K562 (cell line): ENCODE results near the gene RBM15. TPM values are rescaled to one million over a fixed set of nuclear protein-coding genes. Genes with fewer than 3 reads are reported as not detected.

Source experiments
- CTCFL ChIP-seq: IDR thresholded peaks from 2 replicates; pipeline ENCODE4 v1.6.1; 2011; ENCODE audit warnings: borderline replicate concordance, low read depth, mild to moderate bottlenecking, moderate library complexity, low read length; ENCODE audit not compliant: insufficient read depth, poor library complexity, severe bottlenecking
- FOXP4 ChIP-seq: sonication (generic); formaldehyde crosslinking; IDR thresholded peaks from 2 replicates; pipeline ENCODE4 v1.8.0; 2022; ENCODE audit warnings: mild to moderate bottlenecking, missing genetic modification reagents, borderline replicate concordance
- YY1 ChIP-seq, 3 experiments: IDR thresholded peaks; 2 replicates each; pipeline ENCODE4 v1.6.1; 2011; ENCODE audit warnings: low read length in 2 of 3, mild to moderate bottlenecking in 2 of 3, moderate library complexity in 2 of 3, borderline replicate concordance in 1 of 3, control low read depth in 1 of 3, low read depth in 1 of 3; ENCODE audit not compliant: insufficient read depth in 3 of 3, insufficient replicate concordance in 2 of 3, control insufficient read depth in 1 of 3, insufficient read length in 1 of 3; ENCODE audit errors: extremely low read depth in 1 of 3
- ZC3H4 ChIP-seq: sonication (generic); formaldehyde crosslinking; IDR thresholded peaks from 2 replicates; pipeline ENCODE4 v1.9.0; 2021; ENCODE audit warnings: missing genetic modification reagents, borderline replicate concordance
- ZNF263 ChIP-seq: sonication (generic); formaldehyde crosslinking; IDR thresholded peaks from 2 replicates; pipeline ENCODE4 v1.8.0; 2022; ENCODE audit warnings: mild to moderate bottlenecking, missing genetic modification reagents, borderline replicate concordance
- polyA plus RNA-seq, 8 experiments: library from polyadenylated mRNA; depleted of rRNA in 4 of 8; stranded (reverse) in 5 of 8; unstranded in 3 of 8; fragments of >200 nt; fragmentation: Nextera tagmentation in 2 of 8; fragmentation: Illumina TruSeq in 1 of 8; extraction: Ambion mirVana in 2 of 8; extraction: Trizol in 1 of 8; gene quantifications; 2 replicates each; pipeline versions ENCODE4 v1.2.1 to v1.2.3, GENCODE V29; 2011 to 2014; ENCODE audit warnings: inconsistent platforms in 1 of 8, missing spikeins in 1 of 8
- total RNA-seq, 7 experiments: library from RNA; depleted of rRNA in 6 of 7; stranded (reverse); fragments of >200 nt in 6 of 7; fragmentation: Illumina TruSeq in 2 of 7; extraction: Trizol in 2 of 7; gene quantifications; 2 replicates each; pipeline versions ENCODE4 v1.2.1 to v1.2.3, GENCODE V29; 2011 to 2021; ENCODE audit warnings: low replicate concordance in 1 of 7

RBM15 gene
- total and polyA plus RNA-seq, 9 of the 15 experiments (the other 6 are each of a cell fraction or from before 2014, with no cell fraction given) = 2.4 to 63.4 (median 28.2) TPM

GRCh38 chr1:110340207-110340468 is 961 bp downstream of the RBM15 start (continued):
- TF ChIP-seq CTCFL = no peak
- 0 out of 2 replicates have a peak, but pooled peaks have one; percentile 13 for TF ChIP-seq ZC3H4 (CRISPR knock-in tag)
- TF ChIP-seq YY1 (IDR thresholded peaks at IDR 0.05; ENCODE audit: borderline replicate concordance in 1 of 3, control insufficient read depth in 1 of 3, extremely low read depth in 1 of 3, insufficient read depth in 3 of 3, insufficient read length in 1 of 3, insufficient replicate concordance in 2 of 3, low read depth in 1 of 3, low read length in 2 of 3) = peak in 1 of 3 experiments; percentile 42
- TF ChIP-seq FOXP4 (CRISPR knock-in tag) = 0 out of 2 replicates have a peak, but pooled peaks have one; percentile 43
- TF ChIP-seq ZNF263 = no peak
